Peyer's patch (tissue), 4 donors: ENCODE results near the gene LDLRAD4. TPM values are rescaled to one million over a fixed set of nuclear protein-coding genes. Genes with fewer than 3 reads are reported as not detected.

Experiments used
- DNase-seq, 3 donors: peaks; one replicate each; pipeline ENCODE4 v3.0.0-alpha.2; 2017 to 2019
- H3K27ac ChIP-seq, 4 donors: fragments of 200-600 bp; sonication (generic); one replicate each; pipeline ENCODE4 v1.5.1; 2016 to 2019
- H3K27me3 ChIP-seq, 2 donors: fragments of 200-600 bp; sonication (generic); one replicate each; pipeline ENCODE4 v1.5.1; 2019
- H3K36me3 ChIP-seq, 3 donors: fragments of 200-600 bp; sonication (generic); one replicate each; pipeline ENCODE4 v1.5.1; 2016 to 2019
- H3K4me1 ChIP-seq, 4 donors: fragments of 200-600 bp; sonication (generic); one replicate each; pipeline ENCODE4 v1.5.1; 2016 to 2019
- H3K4me3 ChIP-seq, 4 donors: fragments of 200-600 bp; sonication (generic); 1 replicate in 3 of 4; 2 replicates in 1 of 4; pipeline ENCODE4 v1.5.1; 2016 to 2019; ENCODE audit warnings: mild to moderate bottlenecking in 1 of 4
- H3K9me3 ChIP-seq, 4 donors: fragments of 200-600 bp; sonication (generic); one replicate each; pipeline ENCODE4 v1.5.1; 2016 to 2019; ENCODE audit warnings: mild to moderate bottlenecking in 1 of 4
- CTCF ChIP-seq, 6 experiments: fragments of 450-650 bp in 4 of 6; fragments of 200-600 bp in 2 of 6; sonication (generic) in 1 of 6; IDR thresholded peaks; one replicate each; pipeline ENCODE4 v1.5.1; 2017 to 2019; ENCODE audit warnings: antibody characterized with exemption in 6 of 6, mild to moderate bottlenecking in 3 of 6, moderate library complexity in 1 of 6
- POLR2A ChIP-seq, 2 donors: fragments of 450-650 bp; IDR thresholded peaks; one replicate each; pipeline ENCODE4 v1.5.1; 2017; ENCODE audit warnings: antibody characterized with exemption in 2 of 2, mild to moderate bottlenecking in 2 of 2, moderate library complexity in 2 of 2
- total RNA-seq, 4 donors: library from RNA; depleted of rRNA; stranded (reverse); fragments of >200 nt; gene quantifications; one replicate each; pipeline ENCODE4 v1.1.0, GENCODE V29; 2016

The LDLRAD4 gene
- total RNA-seq, 4 donors from 2014 or later = 24.8 to 128 (median 50.0) TPM

- TF ChIP-seq CTCF (IDR thresholded peaks at IDR 0.05) (no peak), POLR2A (IDR thresholded peaks at IDR 0.05) (no peak)
- DNase-seq = no peak
- peaks cover 0 to 4% (median 1%) of the 10 kb centered on the region in 4 donors for H3K4me1 ChIP-seq
- H3K4me3 ChIP-seq = no peak overlapping the region
- no peaks in the 10 kb centered on the region for H3K36me3 ChIP-seq
- H3K27ac ChIP-seq = no peak overlapping the region
- H3K9me3 ChIP-seq = no peaks in the 10 kb centered on the region
- no peaks in the 10 kb centered on the region for H3K27me3 ChIP-seq
These were observed 287.3 kb downstream of the LDLRAD4 start for GRCh38 chr18:13505780-13506345.

- Histone ChIP-seq H3K4me3 (no peak overlapping the region), H3K36me3 (no peaks in the 10 kb centered on the region), H3K27ac (no peak overlapping the region), H3K27me3 (no peaks in the 10 kb centered on the region), H3K4me1 (no peaks in the 10 kb centered on the region), H3K9me3 (no peaks in the 10 kb centered on the region)
- TF ChIP-seq CTCF (IDR thresholded peaks at IDR 0.05) = no peak
- TF ChIP-seq POLR2A (IDR thresholded peaks at IDR 0.05) = no peak
- no peak for DNase-seq
These were observed 292.0 kb downstream of the LDLRAD4 start for GRCh38 chr18:13510594-13510993.

- peaks cover 0 to under 1% (median 0%) of the 10 kb centered on the region in 3 donors for H3K36me3 ChIP-seq
- no peak for DNase-seq
- TF ChIP-seq CTCF (IDR thresholded peaks at IDR 0.05) (no peak), POLR2A (IDR thresholded peaks at IDR 0.05) (no peak)
- no peak overlapping the region for H3K27ac ChIP-seq
- no peaks in the 10 kb centered on the region for H3K27me3 ChIP-seq
- H3K9me3 ChIP-seq = no peaks in the 10 kb centered on the region
- no peak overlapping the region for H3K4me3 ChIP-seq
- H3K4me1 ChIP-seq = no peaks in the 10 kb centered on the region
These were observed 293.5 kb downstream of the LDLRAD4 start for GRCh38 chr18:13511961-13512577.

GRCh38 chr18:13513021-13513420, 294.5 kb downstream of the LDLRAD4 start:
- no peaks in the 10 kb centered on the region for H3K27me3 ChIP-seq
- H3K9me3 ChIP-seq = no peaks in the 10 kb centered on the region
- DNase-seq = no peak
- TF ChIP-seq CTCF (IDR thresholded peaks at IDR 0.05) (no peak), POLR2A (IDR thresholded peaks at IDR 0.05) (no peak)
- H3K27ac ChIP-seq = no peak overlapping the region
- no peaks in the 10 kb centered on the region for H3K4me1 ChIP-seq
- H3K36me3 ChIP-seq = peaks cover 0 to 5% (median 0%) of the 10 kb centered on the region in 3 donors
- no peak overlapping the region for H3K4me3 ChIP-seq

- Histone ChIP-seq H3K4me3 (no peak overlapping the region), H3K27me3 (no peaks in the 10 kb centered on the region), H3K4me1 (no peaks in the 10 kb centered on the region), H3K36me3 (peaks cover 0 to 5% (median 0%) of the 10 kb centered on the region in 3 donors), H3K9me3 (no peaks in the 10 kb centered on the region), H3K27ac (no peak overlapping the region)
- no peak for DNase-seq
- TF ChIP-seq POLR2A (IDR thresholded peaks at IDR 0.05) = no peak
- no peak for TF ChIP-seq CTCF (IDR thresholded peaks at IDR 0.05)
These were observed 294.9 kb downstream of the LDLRAD4 start for GRCh38 chr18:13513481-13513880.
